ENCODE measurements around the gene PSMA1. TPM values are rescaled to one million over a fixed set of nuclear protein-coding genes. Genes with fewer than 3 reads are reported as not detected.
A peak's percentile ranks its signal among the peaks of the same experiment; 100 is the strongest.

PSMA1 gene
- total and polyA plus RNA-seq, 2 of the 13 experiments (the other 11 are each of a cell fraction or from before 2014, with no cell fraction given), result 188 to 229 TPM

DNA sequence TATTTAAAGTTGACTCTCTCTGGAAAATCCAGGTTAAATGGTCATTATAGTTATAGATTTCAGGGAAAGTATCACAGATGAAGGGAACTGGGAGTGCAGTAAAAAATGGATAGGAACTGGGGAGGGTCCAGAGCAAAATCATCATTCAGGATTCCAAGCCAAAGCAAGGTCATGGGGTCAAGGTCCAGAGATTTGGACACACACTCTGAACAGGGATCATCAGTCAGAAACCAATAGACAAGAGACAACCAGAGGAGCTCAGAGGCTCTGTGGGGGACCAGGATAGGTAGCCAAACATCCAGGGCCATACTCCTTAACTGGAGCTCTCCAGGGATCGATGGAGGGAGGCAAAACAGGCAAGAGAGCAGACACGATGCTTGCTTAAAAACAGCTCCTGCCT is 27.3 kb upstream of the PSMA1 start:
- no peak for ATAC-seq
- no peak overlapping the region for H3K27ac ChIP-seq (ENCODE audit: extremely low read length, insufficient read depth, low read length)
- WGBS (ENCODE audit: low lambda C conversion rate), result 87% methylated on average over 2 of the region's 2 CpGs
- TF ChIP-seq GATAD2A (CRISPR knock-in tag; IDR thresholded peaks at IDR 0.05) (no peak), NR2F6 (IDR thresholded peaks at IDR 0.05) (peak; percentile 16; the same call in 1 of the 2 replicates), NR2F6 (CRISPR knock-in tag; IDR thresholded peaks at IDR 0.05) (peak; percentile 50; the same call in 1 of the 2 replicates), RNF2 (conservative IDR thresholded peaks at IDR 0.05; ENCODE audit: low read depth) (no peak), HNF4A (CRISPR knock-in tag; IDR thresholded peaks at IDR 0.05) (peak; percentile 43; the same call in 1 of the 2 replicates), GTF3A (CRISPR knock-in tag; conservative IDR thresholded peaks at IDR 0.05) (no peak), XRCC5 (optimal IDR thresholded peaks at IDR 0.05; ENCODE audit: low read length) (no peak), ZSCAN12 (CRISPR knock-in tag; IDR thresholded peaks at IDR 0.05) (no peak), NFE2L1 (CRISPR knock-in tag; IDR thresholded peaks at IDR 0.05; ENCODE audit: borderline replicate concordance) (no peak), TCF12 (IDR thresholded peaks at IDR 0.05) (no peak), TCF12 (CRISPR knock-in tag; IDR thresholded peaks at IDR 0.05) (no peak), ZMYM4 (CRISPR knock-in tag; IDR thresholded peaks at IDR 0.05) (0 out of 2 replicates have a peak, but pooled peaks have one; percentile 19), RAD51 (IDR thresholded peaks at IDR 0.05; ENCODE audit: borderline replicate concordance) (no peak), ZKSCAN1 (IDR thresholded peaks at IDR 0.05; ENCODE audit: low read length) (no peak), ARNTL (CRISPR knock-in tag; IDR thresholded peaks at IDR 0.05) (no peak)
- TF ChIP-seq, protein P1, sequence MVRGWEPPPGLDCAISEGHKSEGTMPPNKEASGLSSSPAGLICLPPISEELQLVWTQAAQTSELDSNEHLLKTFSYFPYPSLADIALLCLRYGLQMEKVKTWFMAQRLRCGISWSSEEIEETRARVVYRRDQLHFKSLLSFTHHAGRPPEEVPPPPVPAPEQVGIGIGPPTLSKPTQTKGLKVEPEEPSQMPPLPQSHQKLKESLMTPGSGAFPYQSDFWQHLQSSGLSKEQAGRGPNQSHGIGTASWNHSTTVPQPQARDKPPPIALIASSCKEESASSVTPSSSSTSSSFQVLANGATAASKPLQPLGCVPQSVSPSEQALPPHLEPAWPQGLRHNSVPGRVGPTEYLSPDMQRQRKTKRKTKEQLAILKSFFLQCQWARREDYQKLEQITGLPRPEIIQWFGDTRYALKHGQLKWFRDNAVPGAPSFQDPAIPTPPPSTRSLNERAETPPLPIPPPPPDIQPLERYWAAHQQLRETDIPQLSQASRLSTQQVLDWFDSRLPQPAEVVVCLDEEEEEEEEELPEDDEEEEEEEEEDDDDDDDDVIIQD (CRISPR knock-in tag; IDR thresholded peaks at IDR 0.05; ENCODE audit: low read depth), result peak; percentile 13; the same call in 1 of the 2 replicates
- TF ChIP-seq, protein P2, sequence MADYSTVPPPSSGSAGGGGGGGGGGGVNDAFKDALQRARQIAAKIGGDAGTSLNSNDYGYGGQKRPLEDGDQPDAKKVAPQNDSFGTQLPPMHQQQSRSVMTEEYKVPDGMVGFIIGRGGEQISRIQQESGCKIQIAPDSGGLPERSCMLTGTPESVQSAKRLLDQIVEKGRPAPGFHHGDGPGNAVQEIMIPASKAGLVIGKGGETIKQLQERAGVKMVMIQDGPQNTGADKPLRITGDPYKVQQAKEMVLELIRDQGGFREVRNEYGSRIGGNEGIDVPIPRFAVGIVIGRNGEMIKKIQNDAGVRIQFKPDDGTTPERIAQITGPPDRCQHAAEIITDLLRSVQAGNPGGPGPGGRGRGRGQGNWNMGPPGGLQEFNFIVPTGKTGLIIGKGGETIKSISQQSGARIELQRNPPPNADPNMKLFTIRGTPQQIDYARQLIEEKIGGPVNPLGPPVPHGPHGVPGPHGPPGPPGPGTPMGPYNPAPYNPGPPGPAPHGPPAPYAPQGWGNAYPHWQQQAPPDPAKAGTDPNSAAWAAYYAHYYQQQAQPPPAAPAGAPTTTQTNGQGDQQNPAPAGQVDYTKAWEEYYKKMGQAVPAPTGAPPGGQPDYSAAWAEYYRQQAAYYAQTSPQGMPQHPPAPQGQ (CRISPR knock-in tag; IDR thresholded peaks at IDR 0.05; ENCODE audit: borderline replicate concordance), result no peak
- TF ChIP-seq, protein P3, sequence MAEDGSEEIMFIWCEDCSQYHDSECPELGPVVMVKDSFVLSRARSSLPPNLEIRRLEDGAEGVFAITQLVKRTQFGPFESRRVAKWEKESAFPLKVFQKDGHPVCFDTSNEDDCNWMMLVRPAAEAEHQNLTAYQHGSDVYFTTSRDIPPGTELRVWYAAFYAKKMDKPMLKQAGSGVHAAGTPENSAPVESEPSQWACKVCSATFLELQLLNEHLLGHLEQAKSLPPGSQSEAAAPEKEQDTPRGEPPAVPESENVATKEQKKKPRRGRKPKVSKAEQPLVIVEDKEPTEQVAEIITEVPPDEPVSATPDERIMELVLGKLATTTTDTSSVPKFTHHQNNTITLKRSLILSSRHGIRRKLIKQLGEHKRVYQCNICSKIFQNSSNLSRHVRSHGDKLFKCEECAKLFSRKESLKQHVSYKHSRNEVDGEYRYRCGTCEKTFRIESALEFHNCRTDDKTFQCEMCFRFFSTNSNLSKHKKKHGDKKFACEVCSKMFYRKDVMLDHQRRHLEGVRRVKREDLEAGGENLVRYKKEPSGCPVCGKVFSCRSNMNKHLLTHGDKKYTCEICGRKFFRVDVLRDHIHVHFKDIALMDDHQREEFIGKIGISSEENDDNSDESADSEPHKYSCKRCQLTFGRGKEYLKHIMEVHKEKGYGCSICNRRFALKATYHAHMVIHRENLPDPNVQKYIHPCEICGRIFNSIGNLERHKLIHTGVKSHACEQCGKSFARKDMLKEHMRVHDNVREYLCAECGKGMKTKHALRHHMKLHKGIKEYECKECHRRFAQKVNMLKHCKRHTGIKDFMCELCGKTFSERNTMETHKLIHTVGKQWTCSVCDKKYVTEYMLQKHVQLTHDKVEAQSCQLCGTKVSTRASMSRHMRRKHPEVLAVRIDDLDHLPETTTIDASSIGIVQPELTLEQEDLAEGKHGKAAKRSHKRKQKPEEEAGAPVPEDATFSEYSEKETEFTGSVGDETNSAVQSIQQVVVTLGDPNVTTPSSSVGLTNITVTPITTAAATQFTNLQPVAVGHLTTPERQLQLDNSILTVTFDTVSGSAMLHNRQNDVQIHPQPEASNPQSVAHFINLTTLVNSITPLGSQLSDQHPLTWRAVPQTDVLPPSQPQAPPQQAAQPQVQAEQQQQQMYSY (CRISPR knock-in tag; IDR thresholded peaks at IDR 0.05), result peak; percentile 37; the same call in 1 of the 2 replicates
- TF ChIP-seq, protein P4, sequence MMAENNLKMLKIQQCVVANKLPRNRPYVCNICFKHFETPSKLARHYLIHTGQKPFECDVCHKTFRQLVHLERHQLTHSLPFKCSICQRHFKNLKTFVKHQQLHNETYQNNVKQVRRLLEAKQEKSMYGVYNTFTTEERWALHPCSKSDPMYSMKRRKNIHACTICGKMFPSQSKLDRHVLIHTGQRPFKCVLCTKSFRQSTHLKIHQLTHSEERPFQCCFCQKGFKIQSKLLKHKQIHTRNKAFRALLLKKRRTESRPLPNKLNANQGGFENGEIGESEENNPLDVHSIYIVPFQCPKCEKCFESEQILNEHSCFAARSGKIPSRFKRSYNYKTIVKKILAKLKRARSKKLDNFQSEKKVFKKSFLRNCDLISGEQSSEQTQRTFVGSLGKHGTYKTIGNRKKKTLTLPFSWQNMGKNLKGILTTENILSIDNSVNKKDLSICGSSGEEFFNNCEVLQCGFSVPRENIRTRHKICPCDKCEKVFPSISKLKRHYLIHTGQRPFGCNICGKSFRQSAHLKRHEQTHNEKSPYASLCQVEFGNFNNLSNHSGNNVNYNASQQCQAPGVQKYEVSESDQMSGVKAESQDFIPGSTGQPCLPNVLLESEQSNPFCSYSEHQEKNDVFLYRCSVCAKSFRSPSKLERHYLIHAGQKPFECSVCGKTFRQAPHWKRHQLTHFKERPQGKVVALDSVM (CRISPR knock-in tag; IDR thresholded peaks at IDR 0.05), result no peak

More for the DNA sequence above, 27.3 kb upstream of the PSMA1 start:
- intact Hi-C loops (cut with micrococcal nuclease; ENCODE audit: unreplicated experiment), result no loop called here
- CTCF ChIA-PET (ENCODE audit: low intra/inter-chr PET ratio, low total read pairs), result no interaction called here
- POLR2A ChIA-PET, result no interaction called here
- Histone ChIP-seq H2AFZ (ENCODE audit: low read length) (no peak overlapping the region), H3K9me3 (ENCODE audit: low read length) (no peaks in the 10 kb centered on the region), H3K9ac (ENCODE audit: insufficient read depth, low read depth, low read length) (no peak overlapping the region), H3K4me1 (ENCODE audit: insufficient read depth, low read length) (peaks cover 8% of the 10 kb centered on the region), H3K4me3 (replicated peaks in 1 of 3; ENCODE audit: insufficient read depth in 1 of 3, low read depth in 2 of 3, low read length in 3 of 3) (no peak overlapping the region), H3K4me2 (ENCODE audit: low read depth, low read length) (no peak overlapping the region), H3K79me2 (ENCODE audit: insufficient read depth, low read length) (no peaks in the 10 kb centered on the region), H3K36me3 (replicated peaks in 1 of 2; ENCODE audit: control insufficient read depth in 1 of 2, insufficient read depth in 2 of 2, low read length in 2 of 2) (no peaks in the 10 kb centered on the region; a peak in 2 of 5 replicates), H3K27me3 (ENCODE audit: control insufficient read depth in 1 of 2, insufficient read depth in 2 of 2, low read length in 2 of 2) (no peaks in the 10 kb centered on the region), H4K20me1 (ENCODE audit: insufficient read depth, low read length) (no peaks in the 10 kb centered on the region)
- in situ Hi-C loops (cut with HindIII; ENCODE audit: extremely low pct_ligation_motif_present, low pct_unique_long_range_greater_than_20kb), result loop anchor here (25.0 kb wide), 1 partner anchor 90 kb away; the partner anchor contains the start of gene PDE3B
- FAIRE-seq, result no peak
- BruUV-seq (replicated peaks), result no TSS peak
- DNase-seq (ENCODE audit: low spot score), result peak; percentile 22
